Activated T-helper 1 cell treated with Interleukin-2 at 50 U/mL for 16 hours (primary cell): ENCODE data around the gene ABHD17C.

Experiments used
- DNase-seq: peaks from one replicate; pipeline ENCODE4 v3.0.0-alpha.2; 2020; ENCODE audit warnings: low read depth

Gene ABHD17C

DNA sequence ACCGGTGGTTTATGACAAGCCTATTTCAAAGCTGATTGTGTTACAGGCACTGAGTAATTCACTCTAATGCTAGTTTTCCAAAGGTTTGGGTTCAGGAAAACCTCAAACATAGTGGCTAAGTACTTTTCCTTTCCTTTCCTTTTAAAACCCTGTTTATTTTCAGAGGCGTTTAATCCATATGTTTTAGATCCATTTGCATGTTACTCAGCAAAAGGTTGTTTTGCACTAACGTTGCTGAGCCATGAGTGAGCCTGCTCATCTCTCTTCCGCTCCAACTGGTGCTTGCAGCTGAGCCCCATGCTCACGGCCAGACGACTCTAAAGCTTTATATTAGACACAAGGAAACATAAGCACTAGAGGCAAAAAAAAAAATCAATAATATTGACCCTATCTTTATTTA is 93.4 kb downstream of the ABHD17C start:
- no peak for DNase-seq

DNA sequence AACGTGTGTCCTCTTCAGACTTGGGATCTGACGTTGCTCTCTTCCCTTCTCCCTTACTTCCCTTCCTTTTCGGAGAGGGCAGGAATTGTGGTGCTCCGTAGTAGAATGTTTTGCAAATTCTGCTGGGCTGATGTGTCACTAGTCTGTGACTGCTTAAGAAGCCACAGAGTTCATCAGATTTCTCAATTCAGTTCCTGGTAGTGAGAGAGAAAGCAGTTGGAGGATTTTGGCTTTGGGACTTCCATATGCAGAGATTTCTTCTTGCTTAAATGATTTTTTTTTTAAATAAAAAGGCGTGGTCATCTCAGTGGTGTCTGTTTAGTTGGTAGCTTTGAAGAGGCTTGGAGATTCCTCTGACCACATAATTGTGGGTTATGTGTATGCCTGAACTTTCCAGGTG is 94.2 kb downstream of the ABHD17C start:
- DNase-seq: no peak

DNA sequence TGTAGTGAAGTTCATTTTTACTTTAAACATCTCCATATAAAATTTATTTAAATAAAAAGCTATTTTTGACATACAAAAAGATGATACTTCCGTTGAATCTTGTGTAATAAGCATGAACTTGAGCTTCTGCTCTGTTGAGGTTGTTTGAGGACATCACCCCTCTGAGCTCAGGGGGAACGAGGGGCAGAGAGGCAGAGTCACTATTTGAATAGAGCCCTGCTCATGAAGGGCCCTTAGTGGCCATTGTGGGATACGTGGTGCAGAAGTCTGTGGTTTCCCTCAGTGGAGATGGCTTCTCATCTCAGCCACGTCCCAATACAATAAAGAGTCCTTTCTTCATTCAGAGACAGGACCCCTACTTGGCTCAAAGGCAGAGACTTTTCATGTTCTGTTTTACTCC is 94.7 kb downstream of the ABHD17C start:
- DNase-seq: no peak

DNA sequence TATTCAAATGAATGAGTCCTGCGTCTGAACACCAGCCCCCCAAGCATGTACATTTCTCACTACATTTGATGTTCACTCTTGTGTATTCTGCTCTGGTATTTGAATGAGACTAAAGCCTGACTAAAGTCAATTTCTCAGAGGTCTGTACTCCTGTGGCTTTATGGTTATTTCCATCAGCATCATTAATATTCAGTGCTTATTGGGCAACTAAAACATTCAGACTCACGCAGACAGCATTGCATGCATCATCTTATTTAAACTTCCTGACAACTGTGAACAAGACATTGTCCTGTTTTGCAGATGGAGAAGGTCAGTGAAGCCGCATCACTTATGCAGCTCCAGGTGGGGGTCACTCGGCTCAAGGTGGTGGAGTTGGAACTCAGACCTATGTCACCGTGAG is 95.1 kb downstream of the ABHD17C start:
- no peak for DNase-seq

DNA sequence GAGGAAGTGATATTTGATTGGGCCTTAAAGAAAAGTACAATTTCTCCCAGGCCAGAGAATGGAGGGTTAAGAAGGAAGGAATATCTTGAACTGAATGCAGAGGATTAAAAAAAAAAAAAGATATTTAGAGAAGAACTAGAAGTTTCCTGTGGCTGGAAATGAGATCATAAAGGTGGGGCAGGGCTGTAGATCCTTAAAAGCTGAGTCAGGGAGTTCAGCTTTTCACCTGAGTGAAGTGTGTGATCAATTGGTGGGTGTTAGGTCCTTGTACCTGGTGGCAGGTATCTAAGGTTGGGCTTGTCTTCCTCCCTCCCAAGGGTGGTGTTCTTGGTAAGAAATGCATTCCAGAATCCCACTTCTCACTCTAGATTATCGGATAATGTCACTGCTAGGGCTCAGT is 95.9 kb downstream of the ABHD17C start:
- DNase-seq: no peak

DNA sequence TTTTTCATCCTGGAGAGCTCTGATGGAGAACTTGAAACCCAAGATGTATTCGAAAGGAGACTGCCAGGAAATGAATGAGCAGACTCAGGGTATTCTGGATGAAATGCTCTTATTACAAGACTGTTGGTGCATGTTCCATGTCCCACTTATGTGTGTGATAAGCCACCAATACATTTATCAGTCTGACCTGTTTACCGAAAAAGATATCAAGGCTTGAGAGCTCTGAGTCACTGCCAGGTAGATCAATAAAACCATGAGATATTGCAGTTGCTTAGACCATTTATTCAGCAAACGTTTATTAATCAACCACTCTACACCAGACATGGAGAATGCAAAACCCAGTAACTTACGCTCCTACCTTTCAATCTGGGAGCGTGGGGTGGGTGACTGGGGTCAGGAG is 101.3 kb downstream of the ABHD17C start:
- no peak for DNase-seq

DNA sequence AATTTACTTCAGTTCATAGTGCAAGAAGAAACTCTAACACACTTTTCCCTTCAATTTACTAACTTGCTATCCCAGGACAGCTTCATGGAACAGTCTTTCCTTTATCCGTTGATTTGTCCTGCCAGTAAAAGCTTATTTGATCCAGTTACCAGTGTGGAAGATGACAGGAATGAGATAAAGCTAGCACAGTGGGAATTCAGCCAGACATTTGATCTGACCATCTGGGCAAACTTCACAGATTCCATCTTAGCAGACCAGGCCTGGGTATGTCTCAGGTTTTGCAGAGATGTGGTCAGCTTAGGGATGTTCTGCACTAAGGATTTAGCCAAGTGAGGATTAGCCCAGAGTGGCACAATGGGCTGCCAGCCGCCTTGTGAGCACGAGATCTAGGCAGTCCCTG is 103.8 kb downstream of the ABHD17C start:
- no peak for DNase-seq

DNA sequence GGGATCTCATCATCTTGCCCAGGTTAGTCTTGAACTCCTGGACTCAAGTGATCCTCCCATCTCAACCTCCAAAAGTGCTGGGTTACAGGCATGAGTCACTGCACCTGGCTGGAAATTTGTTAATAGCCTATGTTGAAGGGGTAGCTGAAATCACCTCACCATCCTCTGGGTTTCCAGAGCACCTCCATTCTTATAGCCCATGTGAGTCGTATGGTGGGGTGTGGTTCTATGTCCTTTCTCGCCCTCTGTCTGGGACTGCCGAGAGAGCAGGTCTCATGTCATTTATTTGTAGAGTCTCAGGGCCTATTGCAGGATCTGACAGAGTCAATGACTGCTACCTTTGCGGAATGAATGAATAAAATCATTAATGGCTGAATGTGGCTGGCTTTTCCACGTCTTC is 105.0 kb downstream of the ABHD17C start:
- DNase-seq: no peak

DNA sequence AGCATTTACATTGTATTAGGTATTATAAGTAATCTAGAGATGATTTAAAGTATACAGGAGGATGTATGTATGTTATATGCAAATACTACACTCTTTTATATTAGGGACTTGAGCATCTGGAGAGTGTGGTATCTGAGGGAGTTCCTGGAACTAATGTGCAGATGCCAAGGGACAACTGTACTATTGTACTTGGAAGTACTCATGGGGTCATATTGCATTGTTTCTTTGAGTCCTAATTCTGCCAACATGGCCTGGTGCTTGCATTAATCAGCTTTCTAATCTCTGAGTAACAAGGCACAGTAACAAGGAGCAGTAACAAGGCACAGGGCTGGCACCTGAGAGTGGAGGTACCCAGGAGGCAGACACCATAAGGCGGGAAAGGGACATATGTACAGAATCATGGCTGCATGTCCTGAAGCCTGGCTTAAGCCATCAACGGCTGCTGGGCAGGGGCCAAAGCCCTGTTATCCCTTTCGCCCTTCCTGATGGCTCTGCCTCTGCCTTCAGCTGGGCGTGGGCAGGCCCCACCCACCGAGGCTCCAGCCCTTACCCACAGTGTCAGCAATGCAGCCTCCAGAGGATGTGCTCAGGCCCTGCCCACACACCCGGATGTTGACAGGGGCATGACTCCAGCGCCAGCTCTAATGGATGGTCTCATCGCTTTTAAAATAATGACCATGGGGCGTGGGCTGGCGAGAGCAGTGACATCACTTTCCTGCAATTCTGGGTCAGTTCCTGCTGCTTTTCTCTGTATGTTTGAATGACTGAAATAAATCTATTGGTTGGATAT is 107.0 kb downstream of the ABHD17C start:
- no peak for DNase-seq

DNA sequence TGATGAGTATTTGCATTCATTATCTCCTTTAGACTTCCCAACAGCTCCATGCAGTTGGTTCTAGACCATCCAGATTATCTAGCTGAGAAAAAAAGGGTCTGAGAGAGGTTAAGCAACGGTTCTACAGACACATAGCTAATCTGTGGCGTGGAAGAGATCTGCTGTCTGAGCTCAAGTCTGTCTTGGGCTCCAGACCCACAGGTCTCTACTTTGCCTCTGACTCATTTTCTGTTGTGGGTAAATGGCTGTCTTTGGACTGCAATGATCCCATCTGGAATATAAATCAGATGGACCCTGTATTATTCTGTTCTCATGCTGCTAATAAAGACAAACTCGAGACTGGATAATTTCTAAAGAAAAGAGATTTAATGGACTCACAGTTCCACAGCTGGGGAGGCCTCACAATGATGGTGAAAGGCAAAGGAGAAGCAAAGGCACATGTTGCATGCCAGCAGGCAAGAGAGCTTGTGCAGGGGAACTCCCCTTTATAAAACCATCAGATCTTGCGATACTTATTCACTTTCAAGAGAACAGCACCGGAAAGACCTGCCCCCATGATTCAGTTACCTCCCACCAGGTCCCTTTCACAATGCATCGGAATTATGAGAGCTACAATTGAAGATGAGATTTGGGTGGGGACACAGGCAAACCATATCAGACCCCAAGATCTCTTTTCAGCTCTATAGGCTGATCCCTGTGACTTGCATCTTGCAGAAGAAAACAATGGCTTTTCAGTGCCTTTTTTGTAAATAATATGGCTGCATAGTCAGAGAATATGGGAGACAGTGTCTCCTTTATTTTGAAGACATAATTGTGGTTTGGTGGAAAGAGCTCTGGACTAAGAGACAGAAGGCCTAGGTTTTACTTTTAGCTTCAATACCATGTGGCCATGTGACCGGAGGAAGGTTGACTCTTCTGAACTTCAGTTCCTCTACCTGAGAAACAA is 108.7 kb downstream of the ABHD17C start:
- no peak for DNase-seq

DNA sequence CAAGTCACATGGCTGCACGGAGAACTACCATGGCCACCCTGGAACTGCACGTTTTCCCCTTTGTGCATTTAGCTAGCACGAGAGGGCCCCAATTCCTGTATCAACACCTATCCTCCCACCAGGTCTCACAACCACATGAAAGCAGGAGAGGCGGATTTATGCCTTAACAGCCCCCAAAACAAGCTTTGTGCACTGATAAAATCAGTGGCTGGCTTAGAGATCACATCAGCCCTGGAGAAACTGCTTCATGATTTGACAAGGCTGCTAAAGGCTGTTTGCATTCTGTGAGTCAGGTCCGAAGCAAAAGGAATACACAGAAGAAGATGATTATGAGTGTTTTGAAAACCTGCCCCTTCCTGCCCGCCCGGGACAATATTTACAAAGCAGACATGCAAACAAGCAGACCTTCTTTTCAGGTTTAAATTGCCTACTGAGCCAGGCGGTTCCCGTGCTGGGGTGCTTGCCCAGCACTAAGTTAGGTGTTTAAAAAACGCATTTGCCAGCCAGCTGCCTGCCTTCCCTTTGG is 109.9 kb downstream of the ABHD17C start:
- DNase-seq: no peak
